22Rv1 (cell line): ENCODE results near the gene VSTM2B.
A peak's percentile ranks its signal among the peaks of the same experiment; 100 is the strongest.

Source experiments
- ZFX ChIP-seq: fragments of 450-650 bp; IDR thresholded peaks from 2 replicates; pipeline ENCODE4 v1.6.1; 2017; ENCODE audit warnings: antibody characterized with exemption, borderline replicate concordance
- TF ChIP-seq, protein P1 (sequence below): fragments of 450-650 bp; IDR thresholded peaks from 2 replicates; pipeline ENCODE4 v1.5.1; 2017; ENCODE audit warnings: mild to moderate bottlenecking

DNA sequence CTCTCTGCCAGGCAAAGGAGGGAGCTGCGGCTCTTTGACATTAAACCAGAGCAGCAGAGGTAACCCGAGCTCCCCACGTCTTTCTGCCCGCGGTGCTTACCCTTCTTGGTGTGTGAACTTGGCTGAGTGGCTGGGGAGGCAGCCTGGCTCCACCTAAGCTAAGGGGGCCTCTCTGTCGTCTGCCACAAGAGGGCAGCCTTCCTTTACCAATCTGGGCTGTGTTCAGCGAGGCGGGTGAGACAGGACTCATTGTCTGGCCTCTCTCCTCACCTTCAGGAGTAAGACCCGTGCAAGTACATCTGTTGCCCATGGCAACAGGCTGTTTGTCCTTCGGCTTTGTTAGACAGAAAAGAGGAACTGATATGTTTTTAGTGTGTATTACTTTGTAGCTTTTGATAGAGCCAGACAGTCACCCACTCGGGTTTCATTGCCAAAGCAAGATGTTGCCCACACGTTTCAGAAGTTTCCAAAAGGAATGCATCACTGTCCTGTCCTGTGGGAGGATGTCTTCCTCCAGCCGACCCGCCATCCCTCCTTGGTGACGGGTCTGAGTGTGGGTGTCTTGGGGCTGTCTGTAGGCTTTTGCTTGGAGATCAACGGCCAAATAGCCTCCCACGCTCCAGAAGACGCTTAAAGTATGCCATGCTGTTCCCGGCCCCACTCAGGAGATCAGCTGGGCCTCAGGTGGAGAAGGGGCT lies 84.9 kb downstream of the VSTM2B start:
- TF ChIP-seq, protein P1, sequence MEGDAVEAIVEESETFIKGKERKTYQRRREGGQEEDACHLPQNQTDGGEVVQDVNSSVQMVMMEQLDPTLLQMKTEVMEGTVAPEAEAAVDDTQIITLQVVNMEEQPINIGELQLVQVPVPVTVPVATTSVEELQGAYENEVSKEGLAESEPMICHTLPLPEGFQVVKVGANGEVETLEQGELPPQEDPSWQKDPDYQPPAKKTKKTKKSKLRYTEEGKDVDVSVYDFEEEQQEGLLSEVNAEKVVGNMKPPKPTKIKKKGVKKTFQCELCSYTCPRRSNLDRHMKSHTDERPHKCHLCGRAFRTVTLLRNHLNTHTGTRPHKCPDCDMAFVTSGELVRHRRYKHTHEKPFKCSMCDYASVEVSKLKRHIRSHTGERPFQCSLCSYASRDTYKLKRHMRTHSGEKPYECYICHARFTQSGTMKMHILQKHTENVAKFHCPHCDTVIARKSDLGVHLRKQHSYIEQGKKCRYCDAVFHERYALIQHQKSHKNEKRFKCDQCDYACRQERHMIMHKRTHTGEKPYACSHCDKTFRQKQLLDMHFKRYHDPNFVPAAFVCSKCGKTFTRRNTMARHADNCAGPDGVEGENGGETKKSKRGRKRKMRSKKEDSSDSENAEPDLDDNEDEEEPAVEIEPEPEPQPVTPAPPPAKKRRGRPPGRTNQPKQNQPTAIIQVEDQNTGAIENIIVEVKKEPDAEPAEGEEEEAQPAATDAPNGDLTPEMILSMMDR = peak; percentile 89
- TF ChIP-seq ZFX = no peak
